Osteocyte (in vitro differentiated cells): ENCODE data around the gene DCHS1. TPM values are rescaled to one million over a fixed set of nuclear protein-coding genes. Genes with fewer than 3 reads are reported as not detected.
A peak's percentile ranks its signal among the peaks of the same experiment; 100 is the strongest.
"Not testable (repeated sequence)": the region's sequence is repeated elsewhere in the genome, so short reads cannot be mapped to it uniquely, and the experiment has no call there.

ENCODE experiments used
- DNase-seq: peaks from one replicate; pipeline ENCODE4 v3.0.0; 2021; ENCODE audit warnings: mixed read lengths; ENCODE audit not compliant: unreplicated experiment; ENCODE audit errors: extremely low spot score
- H3K27ac Mint-ChIP-seq: one replicate; pipeline ENCODE4 v1.8.0; 2021; ENCODE audit warnings: mild to moderate bottlenecking, mixed read lengths; ENCODE audit not compliant: unreplicated experiment
- H3K27me3 Mint-ChIP-seq: one replicate; pipeline ENCODE4 v1.8.0; 2021; ENCODE audit warnings: mixed read lengths; ENCODE audit not compliant: unreplicated experiment
- H3K36me3 Mint-ChIP-seq: one replicate; pipeline ENCODE4 v1.8.0; 2021; ENCODE audit warnings: mixed read lengths; ENCODE audit not compliant: unreplicated experiment
- H3K4me1 Mint-ChIP-seq: one replicate; pipeline ENCODE4 v1.8.0; 2021; ENCODE audit warnings: mixed read lengths; ENCODE audit not compliant: unreplicated experiment
- H3K4me3 Mint-ChIP-seq: one replicate; pipeline ENCODE4 v1.8.0; 2021; ENCODE audit warnings: mild to moderate bottlenecking, moderate library complexity, mixed read lengths; ENCODE audit not compliant: unreplicated experiment
- H3K9me3 Mint-ChIP-seq: one replicate; pipeline ENCODE4 v1.8.0; 2021; ENCODE audit warnings: mixed read lengths; ENCODE audit not compliant: unreplicated experiment
- total RNA-seq: library from RNA; stranded (reverse); gene quantifications from 2 replicates; pipeline ENCODE4 v1.2.1, GENCODE V29; 2021
- TF ChIP-seq, protein P1 (sequence below): fragments of 200-600 bp; sonication (generic); IDR thresholded peaks from 2 replicates; pipeline ENCODE4 v1.5.0; 2021; ENCODE audit warnings: antibody characterized with exemption, mild to moderate bottlenecking, moderate library complexity

DCHS1 gene
- total RNA-seq, 1 donor from 2014 or later, result 63.0 TPM

- H3K27ac Mint-ChIP-seq, result peak overlapping the region; percentile 83
- DNase-seq, result no peak
- no peaks in the 10 kb centered on the region for H3K9me3 Mint-ChIP-seq
- H3K36me3 Mint-ChIP-seq, result no peaks in the 10 kb centered on the region
- H3K4me1 Mint-ChIP-seq, result peaks cover 32% of the 10 kb centered on the region
- TF ChIP-seq, protein P1, sequence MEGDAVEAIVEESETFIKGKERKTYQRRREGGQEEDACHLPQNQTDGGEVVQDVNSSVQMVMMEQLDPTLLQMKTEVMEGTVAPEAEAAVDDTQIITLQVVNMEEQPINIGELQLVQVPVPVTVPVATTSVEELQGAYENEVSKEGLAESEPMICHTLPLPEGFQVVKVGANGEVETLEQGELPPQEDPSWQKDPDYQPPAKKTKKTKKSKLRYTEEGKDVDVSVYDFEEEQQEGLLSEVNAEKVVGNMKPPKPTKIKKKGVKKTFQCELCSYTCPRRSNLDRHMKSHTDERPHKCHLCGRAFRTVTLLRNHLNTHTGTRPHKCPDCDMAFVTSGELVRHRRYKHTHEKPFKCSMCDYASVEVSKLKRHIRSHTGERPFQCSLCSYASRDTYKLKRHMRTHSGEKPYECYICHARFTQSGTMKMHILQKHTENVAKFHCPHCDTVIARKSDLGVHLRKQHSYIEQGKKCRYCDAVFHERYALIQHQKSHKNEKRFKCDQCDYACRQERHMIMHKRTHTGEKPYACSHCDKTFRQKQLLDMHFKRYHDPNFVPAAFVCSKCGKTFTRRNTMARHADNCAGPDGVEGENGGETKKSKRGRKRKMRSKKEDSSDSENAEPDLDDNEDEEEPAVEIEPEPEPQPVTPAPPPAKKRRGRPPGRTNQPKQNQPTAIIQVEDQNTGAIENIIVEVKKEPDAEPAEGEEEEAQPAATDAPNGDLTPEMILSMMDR, result no peak
- no peaks in the 10 kb centered on the region for H3K27me3 Mint-ChIP-seq
- H3K4me3 Mint-ChIP-seq, result no peak overlapping the region
Measured at GRCh38 chr11:6694229-6694535, 38.6 kb upstream of the DCHS1 start.

DNA sequence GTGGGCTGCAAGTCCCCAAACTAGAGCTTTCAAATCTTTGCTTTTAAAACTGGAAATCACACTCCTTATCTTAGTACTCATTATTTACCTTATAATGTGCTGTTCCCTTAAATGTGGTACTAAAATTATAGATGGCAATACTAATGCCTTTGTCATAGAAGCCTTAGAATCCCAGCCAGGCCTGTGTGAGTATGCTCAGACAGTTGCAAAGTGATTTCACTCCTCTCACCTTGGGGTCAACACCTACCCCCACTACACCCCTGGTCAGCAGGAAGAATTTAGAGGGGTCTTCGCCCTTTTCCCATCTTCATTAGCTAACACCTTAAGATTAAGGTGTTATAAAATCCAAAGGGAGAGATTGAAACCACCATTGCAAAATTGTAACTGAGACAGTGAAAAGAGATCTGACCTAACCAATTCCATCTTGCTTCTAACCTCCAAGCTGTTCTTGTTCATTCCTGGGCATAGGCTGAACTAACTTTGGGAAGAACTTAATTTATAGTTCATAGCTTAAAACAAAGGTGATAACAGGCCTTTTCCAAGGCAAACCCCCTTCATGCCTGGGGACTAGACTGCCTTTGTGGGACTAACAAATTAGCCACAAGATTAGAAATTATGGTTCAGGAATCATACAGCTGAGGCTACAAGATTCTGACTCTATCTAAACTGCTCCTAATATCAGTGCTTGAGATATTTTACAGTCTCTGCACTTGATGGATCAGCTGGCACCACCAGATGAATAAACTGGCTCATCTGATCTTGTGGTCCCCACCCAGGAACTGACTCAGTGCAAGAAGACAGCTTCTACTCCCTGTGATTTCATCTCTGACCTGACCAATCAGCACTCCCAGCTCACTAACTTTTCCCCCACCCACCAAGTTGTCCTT, 38.0 kb upstream of the DCHS1 start:
- H3K4me3 Mint-ChIP-seq, result no peak overlapping the region
- H3K4me1 Mint-ChIP-seq, result peaks cover 32% of the 10 kb centered on the region
- TF ChIP-seq, protein P1, result no peak
- no peaks in the 10 kb centered on the region for H3K36me3 Mint-ChIP-seq
- DNase-seq, result no peak
- peak overlapping the region; percentile 83 for H3K27ac Mint-ChIP-seq
- no peaks in the 10 kb centered on the region for H3K27me3 Mint-ChIP-seq
- H3K9me3 Mint-ChIP-seq, result no peaks in the 10 kb centered on the region

DNA sequence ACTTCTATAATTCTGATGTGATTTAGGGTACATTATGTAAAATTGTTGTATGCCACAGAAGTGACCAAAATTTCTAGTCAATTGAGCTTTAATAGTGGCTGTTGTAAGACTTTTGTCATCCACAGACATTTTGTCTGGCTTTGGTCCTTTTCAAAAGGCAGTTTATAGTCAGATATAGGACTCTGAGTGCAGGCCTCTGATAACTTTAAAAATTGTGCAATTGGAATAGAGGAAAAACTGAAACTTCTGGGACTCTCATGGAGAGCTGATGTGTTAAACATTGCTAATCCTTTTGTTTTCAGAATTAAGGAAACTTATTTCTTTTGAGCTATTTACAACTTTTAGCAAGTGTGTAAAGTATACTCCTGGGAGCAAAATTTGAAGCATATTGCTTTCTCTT, 36.5 kb upstream of the DCHS1 start:
- Mint-ChIP-seq H3K27ac (no peak overlapping the region), H3K4me3 (no peak overlapping the region), H3K27me3 (no peaks in the 10 kb centered on the region), H3K9me3 (no peaks in the 10 kb centered on the region), H3K36me3 (no peaks in the 10 kb centered on the region), H3K4me1 (peaks cover 32% of the 10 kb centered on the region)
- TF ChIP-seq, protein P1, result no peak
- no peak for DNase-seq

DNA sequence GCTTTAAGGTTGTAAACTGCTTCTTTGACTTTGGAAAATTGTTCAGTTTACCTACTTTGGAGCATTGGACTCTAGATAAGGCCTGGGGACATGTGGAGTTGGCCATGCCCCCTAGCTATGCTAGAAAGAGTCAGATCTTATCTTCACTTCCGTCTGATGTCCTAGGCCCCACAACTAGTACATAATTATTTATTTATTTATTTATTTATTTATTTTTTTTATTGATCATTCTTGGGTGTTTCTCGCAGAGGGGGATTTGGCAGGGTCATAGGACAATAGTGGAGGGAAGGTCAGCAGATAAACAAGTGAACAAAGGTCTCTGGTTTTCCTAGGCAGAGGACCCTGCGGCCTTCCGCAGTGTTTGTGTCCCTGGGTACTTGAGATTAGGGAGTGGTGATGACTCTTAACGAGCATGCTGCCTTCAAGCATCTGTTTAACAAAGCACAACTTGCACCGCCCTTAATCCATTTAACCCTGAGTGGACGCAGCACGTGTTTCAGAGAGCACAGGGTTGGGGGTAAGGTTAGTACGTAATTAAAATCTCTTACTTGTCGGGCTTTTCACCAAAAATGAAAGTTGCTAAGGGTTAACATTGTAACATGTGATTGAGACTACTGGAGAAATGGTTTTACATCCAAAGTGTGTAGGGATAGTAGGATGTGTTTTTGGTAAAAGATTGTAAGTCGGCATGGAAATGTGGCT, 35.0 kb upstream of the DCHS1 start:
- not testable (repeated sequence) for H3K4me3 Mint-ChIP-seq, H3K27ac Mint-ChIP-seq, H3K36me3 Mint-ChIP-seq, H3K27me3 Mint-ChIP-seq, DNase-seq, H3K9me3 Mint-ChIP-seq
- H3K4me1 Mint-ChIP-seq, result peaks cover 24% of the 10 kb centered on the region

DNA sequence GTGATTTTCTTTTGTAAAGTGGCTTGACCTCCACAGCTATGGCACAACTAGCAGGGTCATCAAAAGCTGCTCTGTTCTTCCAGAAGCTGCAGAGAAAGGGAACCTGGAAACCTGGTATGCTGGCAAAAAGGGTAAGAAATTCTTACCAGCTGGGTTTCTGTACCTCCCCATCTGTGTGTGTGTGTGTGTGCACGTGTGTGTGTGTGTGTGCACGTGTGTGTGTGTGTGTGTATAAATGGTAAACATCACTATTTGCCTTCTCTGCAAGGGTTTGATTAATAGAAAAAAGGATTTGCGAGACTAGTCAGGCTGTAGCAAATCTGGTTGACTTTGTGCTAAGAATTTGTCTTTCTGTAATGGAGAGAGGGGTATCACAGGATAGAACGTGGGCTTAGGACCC, 32.3 kb upstream of the DCHS1 start:
- no peaks in the 10 kb centered on the region for H3K36me3 Mint-ChIP-seq
- TF ChIP-seq, protein P1, result no peak
- H3K9me3 Mint-ChIP-seq, result no peaks in the 10 kb centered on the region
- H3K4me3 Mint-ChIP-seq, result no peak overlapping the region
- no peak for DNase-seq
- peaks cover 7% of the 10 kb centered on the region for H3K4me1 Mint-ChIP-seq
- H3K27ac Mint-ChIP-seq, result no peak overlapping the region
- H3K27me3 Mint-ChIP-seq, result no peaks in the 10 kb centered on the region
